SIG-M5 treated with dmso at 0.1 percent for 504 hours (cell line): Measurements from ENCODE around the gene ENPP3.
"Not testable (repeated sequence)": the region's sequence is repeated elsewhere in the genome, so short reads cannot be mapped to it uniquely, and the experiment has no call there.

Experiments
- DNase-seq: peaks from one replicate; lab custom pipeline; 2025; ENCODE audit not compliant: unreplicated experiment; lab: John Stamatoyannopoulos, UW

ENPP3 gene

GRCh38 chr6:131731224-131731623 is 94.1 kb downstream of the ENPP3 start:
- no peak for DNase-seq

DNA sequence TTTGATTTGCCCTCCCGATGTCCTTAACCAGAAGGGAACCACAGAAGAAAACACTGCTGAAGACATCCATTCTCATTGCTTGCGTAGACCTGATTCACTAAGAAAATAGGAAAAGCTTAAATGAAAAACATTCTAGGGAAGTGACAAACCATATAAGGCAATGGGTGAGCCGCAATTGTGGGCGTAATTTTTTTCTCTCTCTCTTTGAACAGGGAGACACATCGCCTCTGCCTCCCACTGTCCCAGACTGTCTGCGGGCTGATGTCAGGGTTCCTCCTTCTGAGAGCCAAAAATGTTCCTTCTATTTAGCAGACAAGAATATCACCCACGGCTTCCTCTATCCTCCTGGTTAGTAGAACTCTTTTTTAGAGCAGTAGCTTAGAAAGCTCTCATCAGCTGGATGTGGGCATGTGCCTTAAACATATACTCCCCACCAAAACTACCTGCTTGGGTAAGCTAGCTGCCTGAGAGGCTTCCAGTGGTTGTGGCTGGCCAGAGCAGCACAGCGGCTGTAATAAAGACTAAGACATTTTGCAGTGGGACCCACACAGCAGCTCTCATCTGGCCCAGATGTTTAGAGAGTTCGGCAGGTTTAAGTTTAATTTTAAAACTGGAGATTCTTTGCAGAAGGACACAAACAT is 96.4 kb downstream of the ENPP3 start:
- DNase-seq, result no peak

GRCh38 chr6:131736003-131736596 is 99.0 kb downstream of the ENPP3 start:
- DNase-seq, result no peak

DNA sequence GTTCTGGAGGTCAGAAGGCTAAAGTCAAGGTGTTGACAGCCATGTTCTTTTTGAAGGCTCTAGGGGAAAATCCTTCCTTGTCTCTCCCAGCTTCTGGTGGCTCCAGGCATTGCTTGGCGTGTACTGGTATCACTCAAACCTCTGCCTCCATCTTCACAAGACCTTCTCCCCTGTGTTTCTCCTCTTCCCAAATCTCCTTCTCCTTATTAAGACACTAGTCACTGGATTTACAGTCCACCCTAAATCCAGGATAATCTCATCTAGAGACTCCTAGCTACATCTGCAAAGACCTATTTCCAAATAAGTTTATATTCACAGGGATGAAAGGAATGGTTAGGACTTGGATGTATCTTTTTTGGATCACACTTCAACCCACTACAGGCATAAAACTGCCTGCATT is 99.7 kb downstream of the ENPP3 start:
- no peak for DNase-seq

- no peak for DNase-seq
Observed at GRCh38 chr6:131739136-131739535, 102.0 kb downstream of the ENPP3 start.

- DNase-seq, result no peak
Observed at GRCh38 chr6:131740161-131740560, 103.1 kb downstream of the ENPP3 start.

GRCh38 chr6:131741688-131742393 is 104.7 kb downstream of the ENPP3 start:
- DNase-seq, result no peak

- no peak for DNase-seq
Observed at GRCh38 chr6:131744432-131745287, 107.6 kb downstream of the ENPP3 start.

DNA sequence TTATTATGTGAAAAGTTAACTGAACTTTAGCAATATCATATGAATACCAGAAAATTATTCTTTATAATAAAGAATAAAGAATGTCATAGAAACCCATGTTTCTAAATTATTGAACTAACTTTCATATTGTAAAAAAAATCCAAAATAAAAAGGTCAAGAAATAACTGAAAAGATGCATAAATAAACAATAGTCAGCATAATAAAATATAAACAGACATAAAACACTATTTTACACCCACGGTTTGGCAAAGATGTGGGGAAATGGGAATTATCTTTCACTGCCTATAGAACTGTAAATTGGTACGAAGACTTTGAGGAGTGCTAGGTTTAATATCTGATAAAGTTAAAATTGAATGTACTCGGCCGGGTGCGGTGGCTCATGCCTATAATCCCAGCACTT is 108.4 kb downstream of the ENPP3 start:
- DNase-seq, result no peak

DNA sequence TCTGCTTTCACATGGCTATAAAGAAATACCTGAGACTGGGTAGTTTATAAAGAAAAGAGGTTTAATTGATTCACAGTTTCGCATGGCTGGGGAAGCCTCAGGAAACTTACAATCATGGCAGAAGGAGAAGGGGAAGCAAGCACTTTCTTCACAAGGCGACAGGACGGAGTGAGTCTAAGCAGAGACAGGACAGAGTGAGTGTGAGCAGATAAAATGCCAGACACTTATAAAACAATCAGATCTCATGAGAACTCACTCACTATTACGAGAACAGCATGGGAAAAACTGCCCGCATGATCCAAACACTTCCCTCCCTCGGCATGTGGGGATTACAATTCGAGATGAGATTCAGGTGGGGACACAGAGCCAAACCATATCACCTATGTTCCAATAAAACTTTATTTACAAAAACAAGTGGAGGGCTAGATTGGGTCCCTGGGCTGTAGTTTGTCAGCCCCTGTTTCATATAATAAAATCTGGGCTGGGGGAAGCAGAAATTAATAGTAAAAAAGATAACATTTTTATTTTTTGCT is 110.8 kb downstream of the ENPP3 start:
- no peak for DNase-seq

DNA sequence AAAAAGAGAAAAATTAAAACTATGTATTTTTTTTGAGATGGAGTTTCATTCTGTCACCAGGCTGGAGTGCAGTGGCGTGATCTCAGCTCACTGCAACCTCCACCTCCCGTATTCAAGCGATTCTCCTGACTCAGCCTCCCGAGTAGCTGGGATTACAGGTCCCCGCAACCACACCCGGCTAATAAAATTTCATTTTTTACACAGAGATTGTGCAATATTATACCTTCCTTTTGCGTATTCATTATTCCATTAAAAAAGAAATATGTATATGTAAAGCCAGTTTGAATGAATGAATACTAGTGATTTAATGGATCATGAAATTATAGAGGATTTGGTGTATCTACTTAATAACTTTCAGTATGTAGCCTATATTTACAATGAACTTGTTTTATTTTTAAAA is 111.9 kb downstream of the ENPP3 start:
- DNase-seq, result no peak

DNA sequence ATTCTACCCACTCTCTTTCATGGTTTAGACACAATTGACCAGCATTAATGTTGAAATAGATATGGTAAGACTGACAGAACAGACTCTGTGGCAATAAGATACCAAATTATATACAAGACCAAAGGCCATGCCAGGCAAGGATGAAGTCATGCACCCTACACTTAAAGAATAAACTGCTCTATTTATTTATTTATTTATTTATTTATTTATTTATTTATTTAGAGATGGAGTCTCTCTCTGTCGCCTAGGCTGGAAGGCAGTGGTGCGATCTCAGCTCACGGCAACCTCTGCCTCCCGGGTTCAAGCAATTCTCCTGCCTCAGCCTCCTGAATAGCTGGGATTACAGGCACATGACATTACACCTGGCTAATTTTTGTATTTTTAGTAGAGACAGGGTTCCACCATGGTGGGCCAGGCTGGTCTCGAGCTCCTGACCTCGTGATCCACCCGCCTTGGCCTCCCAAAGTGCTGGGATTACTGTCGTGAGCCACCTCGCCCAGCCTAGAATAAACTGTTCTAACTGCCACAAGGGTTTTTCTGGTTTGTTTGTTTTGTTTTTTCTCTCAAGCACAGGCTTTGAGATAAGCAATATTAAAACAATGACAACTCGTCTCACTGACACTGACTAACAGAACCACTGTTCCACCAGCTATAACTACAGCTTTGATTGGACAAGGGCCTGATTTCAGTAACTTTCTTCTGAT is 114.1 kb downstream of the ENPP3 start:
- not testable (repeated sequence) for DNase-seq

DNA sequence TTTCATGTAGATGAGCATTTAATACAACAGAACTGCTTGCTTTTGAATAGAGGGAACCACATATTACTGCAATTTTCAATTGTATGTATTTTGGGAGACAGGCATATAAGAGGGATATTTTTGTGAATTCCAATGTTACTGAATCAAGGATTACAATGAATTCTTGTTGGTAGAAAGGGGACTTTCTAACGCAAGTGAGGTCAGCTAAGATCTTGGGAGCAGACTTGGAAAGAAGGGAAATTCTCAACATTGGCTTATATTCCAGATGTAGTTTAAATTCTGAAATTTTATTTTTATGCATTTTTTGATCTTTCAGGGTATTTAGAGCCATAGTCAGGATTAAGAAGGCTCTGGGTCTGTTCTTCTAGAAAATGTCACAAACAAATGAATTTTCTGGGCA is 117.0 kb downstream of the ENPP3 start:
- no peak for DNase-seq

DNA sequence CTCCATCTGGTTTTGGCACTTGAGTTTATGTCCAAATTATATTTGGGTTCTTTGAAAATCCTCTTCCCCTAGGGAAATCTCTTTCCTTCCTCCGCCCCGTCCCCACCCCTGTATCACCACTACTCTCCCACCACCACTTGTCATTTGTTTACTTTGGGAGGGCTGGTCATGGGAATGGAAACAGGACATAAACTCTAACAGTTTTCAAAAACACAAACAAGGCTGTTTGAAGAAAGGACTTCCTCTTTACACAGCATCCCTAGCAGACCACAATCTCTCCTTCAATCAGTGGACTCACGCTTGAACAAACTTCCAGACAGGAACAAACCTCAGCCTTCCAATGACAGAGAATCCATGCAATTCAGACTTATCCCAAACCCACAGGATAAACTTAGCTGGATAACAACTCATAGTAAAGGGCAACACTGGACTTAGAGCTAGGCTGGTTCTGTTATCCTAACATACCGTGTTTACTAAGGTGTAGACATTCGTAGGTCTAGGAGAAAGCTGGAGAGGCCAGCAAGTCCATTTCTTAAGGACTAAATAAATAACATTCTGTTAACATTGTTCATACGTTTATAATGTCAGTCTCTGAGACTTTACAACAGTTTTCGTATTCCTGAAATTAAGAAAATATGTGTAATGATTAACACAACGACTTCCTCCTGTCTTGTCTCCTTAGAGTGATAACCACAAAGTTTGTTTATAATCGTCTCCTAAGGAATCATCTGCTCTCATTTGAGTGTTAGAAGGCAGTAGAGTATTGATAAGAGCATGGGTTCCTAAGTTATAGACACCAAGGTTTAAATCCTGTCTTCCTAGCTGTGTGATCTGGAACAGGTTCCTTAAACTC is 117.8 kb downstream of the ENPP3 start:
- no peak for DNase-seq

DNA sequence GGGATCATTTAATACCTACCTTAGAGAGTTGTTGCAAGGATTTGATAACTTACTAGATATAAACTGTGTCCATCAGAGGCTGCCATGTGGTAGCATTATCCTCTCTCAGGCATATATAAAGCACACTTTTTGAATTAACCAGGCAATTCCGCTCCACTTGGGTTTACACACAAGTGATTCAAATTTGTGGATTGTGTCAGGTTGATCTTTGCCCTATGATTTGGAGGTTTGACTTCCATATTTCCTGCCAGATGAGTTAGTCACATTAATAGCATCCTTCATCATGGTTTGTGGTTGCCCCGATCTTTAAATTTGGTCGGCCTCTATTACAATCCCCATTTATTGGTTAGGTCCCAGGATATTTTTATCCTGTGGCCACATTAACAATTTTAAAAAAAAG is 118.5 kb downstream of the ENPP3 start:
- DNase-seq, result no peak

DNA sequence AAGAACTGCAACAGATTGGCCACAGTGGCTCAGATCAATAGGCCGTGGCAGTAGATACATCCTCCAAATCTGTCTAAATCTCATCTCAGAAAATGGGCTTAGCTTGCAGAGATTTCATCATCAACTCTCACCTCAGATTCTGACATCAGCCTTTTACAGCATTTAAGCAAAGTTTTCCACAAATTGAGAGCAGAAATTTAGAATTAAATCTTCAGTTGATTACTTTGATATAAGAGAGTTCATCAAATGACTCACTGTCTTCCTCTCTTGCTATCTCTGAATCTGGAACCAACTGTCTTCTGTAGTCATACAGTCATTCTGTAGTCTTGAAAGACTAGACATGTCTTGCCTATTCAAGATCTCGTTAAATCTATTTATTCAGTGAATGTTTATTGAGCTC is 118.9 kb downstream of the ENPP3 start:
- no peak for DNase-seq

- no peak for DNase-seq
Observed at GRCh38 chr6:131758920-131759319, 121.8 kb downstream of the ENPP3 start.

GRCh38 chr6:131761060-131761761 is 124.1 kb downstream of the ENPP3 start:
- DNase-seq, result no peak

GRCh38 chr6:131761762-131762067 is 124.6 kb downstream of the ENPP3 start:
- DNase-seq, result no peak
